ENCODE measurements around the gene DNMT3B.

DNMT3B gene

DNA sequence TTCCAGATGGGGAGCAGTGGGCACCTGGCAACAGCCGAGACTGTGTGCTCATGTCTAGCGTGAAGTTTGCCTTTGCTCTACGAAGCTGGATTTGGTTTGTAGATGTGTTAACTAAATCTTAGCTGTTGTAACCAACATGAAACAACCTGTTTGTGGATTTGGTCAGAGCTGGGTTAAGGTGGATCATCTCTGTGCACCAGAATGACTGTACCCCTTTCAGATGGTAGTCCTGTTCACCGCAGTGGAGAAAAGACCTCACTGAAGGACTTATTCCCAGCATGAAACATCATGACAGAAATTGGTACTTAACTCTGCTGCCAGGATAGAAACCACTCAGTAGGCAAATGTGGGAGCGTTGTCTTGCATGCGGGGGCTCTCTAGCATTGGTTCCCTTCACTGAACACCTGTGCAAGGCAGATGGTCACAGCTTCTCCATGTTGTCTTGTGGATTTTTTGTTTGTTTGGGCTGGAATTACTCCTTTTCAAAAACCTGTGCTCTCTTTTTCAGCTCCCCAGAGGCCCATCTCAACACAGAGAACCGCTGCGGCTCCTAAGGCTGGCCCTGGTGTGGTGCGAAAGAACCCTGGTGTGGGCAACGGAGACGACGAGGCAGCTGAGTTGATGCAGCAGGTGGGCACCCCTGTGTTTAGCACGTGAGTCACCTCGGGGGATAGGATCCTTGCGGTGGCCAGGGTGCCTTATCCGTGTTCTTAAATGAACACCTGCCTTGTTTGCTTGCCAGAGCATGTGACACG is 77.2 kb downstream of the DNMT3B start:
- DNase-seq (ENCODE audit: low read depth) = no peak
- H3K4me3 ChIP-seq (ENCODE audit: low read depth, low read length) = no peak overlapping the region
- TF ChIP-seq, protein P1, sequence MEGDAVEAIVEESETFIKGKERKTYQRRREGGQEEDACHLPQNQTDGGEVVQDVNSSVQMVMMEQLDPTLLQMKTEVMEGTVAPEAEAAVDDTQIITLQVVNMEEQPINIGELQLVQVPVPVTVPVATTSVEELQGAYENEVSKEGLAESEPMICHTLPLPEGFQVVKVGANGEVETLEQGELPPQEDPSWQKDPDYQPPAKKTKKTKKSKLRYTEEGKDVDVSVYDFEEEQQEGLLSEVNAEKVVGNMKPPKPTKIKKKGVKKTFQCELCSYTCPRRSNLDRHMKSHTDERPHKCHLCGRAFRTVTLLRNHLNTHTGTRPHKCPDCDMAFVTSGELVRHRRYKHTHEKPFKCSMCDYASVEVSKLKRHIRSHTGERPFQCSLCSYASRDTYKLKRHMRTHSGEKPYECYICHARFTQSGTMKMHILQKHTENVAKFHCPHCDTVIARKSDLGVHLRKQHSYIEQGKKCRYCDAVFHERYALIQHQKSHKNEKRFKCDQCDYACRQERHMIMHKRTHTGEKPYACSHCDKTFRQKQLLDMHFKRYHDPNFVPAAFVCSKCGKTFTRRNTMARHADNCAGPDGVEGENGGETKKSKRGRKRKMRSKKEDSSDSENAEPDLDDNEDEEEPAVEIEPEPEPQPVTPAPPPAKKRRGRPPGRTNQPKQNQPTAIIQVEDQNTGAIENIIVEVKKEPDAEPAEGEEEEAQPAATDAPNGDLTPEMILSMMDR (IDR thresholded peaks at IDR 0.05; ENCODE audit: low read depth, low read length, missing control alignments) = no peak

DNA sequence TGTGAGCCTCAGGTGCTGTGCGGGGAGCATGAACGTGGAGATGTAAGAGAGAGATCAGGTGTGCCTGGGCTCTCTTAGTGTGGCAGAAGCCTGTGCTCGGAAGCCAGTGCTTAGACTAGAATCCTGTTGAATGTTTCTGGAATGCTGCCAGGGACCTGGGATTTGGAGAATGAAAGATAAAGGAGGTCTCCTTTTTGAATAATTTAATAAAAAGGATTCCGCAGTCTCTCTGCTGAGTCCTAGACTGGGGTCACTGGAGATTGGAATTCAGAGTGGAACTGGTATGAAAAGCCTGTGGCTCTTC is 77.7 kb downstream of the DNMT3B start:
- no peak for DNase-seq (ENCODE audit: low read depth)
- no peak overlapping the region for H3K4me3 ChIP-seq (ENCODE audit: low read depth, low read length)
- TF ChIP-seq, protein P1 (IDR thresholded peaks at IDR 0.05; ENCODE audit: low read depth, low read length, missing control alignments) = no peak

DNA sequence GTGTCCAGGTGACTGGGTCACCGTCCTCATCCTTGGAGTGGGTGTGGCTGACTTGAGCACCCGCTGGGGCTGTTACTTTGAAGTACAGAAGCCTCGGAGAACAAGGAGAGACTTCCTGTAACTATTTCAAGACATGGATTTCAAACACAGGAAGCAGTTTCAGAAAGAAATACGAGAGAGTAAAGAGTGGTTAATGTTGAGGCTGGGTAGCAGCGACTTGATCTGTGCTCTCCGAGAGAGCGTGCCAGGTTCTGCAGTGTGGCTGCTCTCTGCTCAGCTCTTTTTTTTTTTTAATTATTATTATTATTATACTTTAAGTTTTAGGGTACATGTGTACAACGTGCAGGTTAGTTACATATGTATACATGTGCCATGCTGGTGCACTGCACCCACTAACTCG is 79.0 kb downstream of the DNMT3B start:
- DNase-seq (ENCODE audit: low read depth) = no peak
- TF ChIP-seq, protein P1 (IDR thresholded peaks at IDR 0.05; ENCODE audit: low read depth, low read length, missing control alignments) = no peak
- H3K4me3 ChIP-seq (ENCODE audit: low read depth, low read length) = no peak overlapping the region

DNA sequence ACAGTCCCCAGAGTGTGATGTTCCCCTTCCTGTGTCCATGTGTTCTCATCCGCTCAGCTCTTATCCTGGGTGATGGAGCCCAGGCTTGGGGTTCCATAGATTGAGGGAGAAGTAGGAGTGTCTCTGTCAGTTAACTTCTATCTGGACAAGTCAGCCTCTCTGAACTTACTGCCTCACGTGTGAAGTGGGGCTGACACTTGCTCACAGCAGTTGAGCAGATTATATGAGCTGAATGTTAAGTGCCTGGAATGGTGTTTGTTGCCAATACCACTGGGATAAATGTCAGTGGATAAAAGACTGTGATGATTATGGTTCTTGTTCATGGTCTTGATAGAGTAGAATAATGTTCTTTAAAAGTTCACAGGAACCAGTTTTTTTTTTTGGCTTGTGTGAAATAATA is 79.4 kb downstream of the DNMT3B start:
- DNase-seq (ENCODE audit: low read depth) = no peak
- TF ChIP-seq, protein P1 (IDR thresholded peaks at IDR 0.05; ENCODE audit: low read depth, low read length, missing control alignments) = no peak
- H3K4me3 ChIP-seq (ENCODE audit: low read depth, low read length) = no peak overlapping the region

DNA sequence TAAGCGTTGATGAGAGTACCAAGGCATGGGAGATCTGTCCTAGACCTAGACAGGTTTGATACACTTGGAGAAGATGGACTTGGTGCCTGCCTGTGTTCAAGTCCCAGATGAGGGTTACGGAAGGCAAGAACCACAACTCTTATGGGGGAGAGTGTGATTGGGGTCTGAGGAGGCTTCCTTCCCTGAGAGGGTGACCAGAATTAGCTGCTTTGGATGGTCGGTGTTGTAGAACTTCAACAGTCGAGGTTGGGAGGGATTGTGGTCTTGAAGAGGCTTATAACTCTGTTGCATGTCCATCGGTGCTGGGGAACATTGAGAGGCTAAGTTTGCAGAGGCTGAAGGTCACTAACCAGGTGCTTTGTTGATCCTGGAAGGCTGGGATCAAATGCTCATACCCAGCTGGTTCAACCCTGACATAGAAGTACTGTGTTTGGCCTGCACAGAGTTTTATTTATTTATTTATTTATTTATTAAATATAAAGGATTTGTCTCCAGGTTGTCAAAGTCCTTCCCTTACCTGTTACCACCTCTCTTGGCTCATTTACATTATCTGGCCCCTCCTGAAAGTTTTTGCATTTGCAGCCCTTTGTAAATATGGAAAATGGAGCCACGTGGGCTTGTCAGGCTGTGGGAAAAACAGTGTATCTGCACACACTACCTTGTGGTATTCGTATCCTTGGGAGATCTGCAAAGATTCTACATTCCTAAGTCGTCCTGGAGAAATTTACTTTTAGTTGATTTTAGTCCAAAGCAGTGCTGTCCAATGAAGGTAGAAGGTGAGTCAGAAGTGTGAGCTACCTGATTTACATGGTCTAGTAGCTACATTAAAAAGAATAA is 80.7 kb downstream of the DNMT3B start:
- TF ChIP-seq, protein P1 (IDR thresholded peaks at IDR 0.05; ENCODE audit: low read depth, low read length, missing control alignments) = no peak
- no peak overlapping the region for H3K4me3 ChIP-seq (ENCODE audit: low read depth, low read length)
- DNase-seq (ENCODE audit: low read depth) = no peak

DNA sequence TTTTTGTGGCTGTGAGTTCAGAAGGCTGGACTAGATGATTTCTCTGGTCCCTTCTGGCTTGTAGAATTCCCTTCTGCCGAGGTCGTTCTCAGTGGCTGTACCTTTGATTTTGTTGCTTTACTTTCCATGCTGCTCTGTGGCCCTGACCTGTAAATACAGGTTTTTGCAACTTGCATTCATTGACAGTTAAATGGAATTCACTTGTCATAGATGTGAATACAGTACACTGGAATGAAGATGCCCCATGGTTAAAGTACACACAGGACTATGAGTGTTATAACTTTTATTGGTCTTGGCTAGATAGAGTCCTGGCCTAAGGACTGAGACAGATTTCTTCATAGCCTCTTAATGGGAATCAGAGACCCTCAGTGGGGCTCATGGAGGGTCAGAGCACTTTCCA is 83.6 kb downstream of the DNMT3B start:
- TF ChIP-seq, protein P1 (IDR thresholded peaks at IDR 0.05; ENCODE audit: low read depth, low read length, missing control alignments) = no peak
- no peak for DNase-seq (ENCODE audit: low read depth)
- no peak overlapping the region for H3K4me3 ChIP-seq (ENCODE audit: low read depth, low read length)

Data from GM12864 (cell line).